Activated CD4-positive, alpha-beta T cell treated with anti-CD3 and anti-CD28 coated beads, Interleukin-2, amount 10 ng/mL, durations not matched to agents 24 days and 14 days (primary cell): ENCODE data around the gene CFAP251. TPM values are rescaled to one million over a fixed set of nuclear protein-coding genes. Genes with fewer than 3 reads are reported as not detected.

Source experiments
- DNase-seq: peaks from one replicate; pipeline ENCODE4 v3.0.0; 2022
- H3K27ac Mint-ChIP-seq: one replicate; pipeline ENCODE4 v1.8.0; 2022; ENCODE audit warnings: mild to moderate bottlenecking, mixed read lengths
- H3K27me3 Mint-ChIP-seq: one replicate; pipeline ENCODE4 v1.8.0; 2022; ENCODE audit warnings: mixed read lengths
- H3K36me3 Mint-ChIP-seq: one replicate; pipeline ENCODE4 v1.8.0; 2022; ENCODE audit warnings: low read depth, mild to moderate bottlenecking, mixed read lengths
- H3K4me1 Mint-ChIP-seq: one replicate; pipeline ENCODE4 v1.8.0; 2021; ENCODE audit warnings: mixed read lengths
- H3K4me3 Mint-ChIP-seq: one replicate; pipeline ENCODE4 v1.8.0; 2022; ENCODE audit warnings: mild to moderate bottlenecking, moderate library complexity, mixed read lengths
- H3K9me3 Mint-ChIP-seq: one replicate; pipeline ENCODE4 v1.8.0; 2021; ENCODE audit warnings: mixed read lengths
- intact Hi-C: fragments of 100-400 bp; cut with micrococcal nuclease; formaldehyde crosslinking; loops from one replicate; pipeline ENCODE4 v1.15.1; 2023
- total RNA-seq: library from RNA; stranded (reverse); gene quantifications from 2 replicates; pipeline ENCODE4 v1.2.3, GENCODE V29; 2022

Gene CFAP251
- total RNA-seq, 1 donor from 2014 or later = 1.1 TPM

DNA sequence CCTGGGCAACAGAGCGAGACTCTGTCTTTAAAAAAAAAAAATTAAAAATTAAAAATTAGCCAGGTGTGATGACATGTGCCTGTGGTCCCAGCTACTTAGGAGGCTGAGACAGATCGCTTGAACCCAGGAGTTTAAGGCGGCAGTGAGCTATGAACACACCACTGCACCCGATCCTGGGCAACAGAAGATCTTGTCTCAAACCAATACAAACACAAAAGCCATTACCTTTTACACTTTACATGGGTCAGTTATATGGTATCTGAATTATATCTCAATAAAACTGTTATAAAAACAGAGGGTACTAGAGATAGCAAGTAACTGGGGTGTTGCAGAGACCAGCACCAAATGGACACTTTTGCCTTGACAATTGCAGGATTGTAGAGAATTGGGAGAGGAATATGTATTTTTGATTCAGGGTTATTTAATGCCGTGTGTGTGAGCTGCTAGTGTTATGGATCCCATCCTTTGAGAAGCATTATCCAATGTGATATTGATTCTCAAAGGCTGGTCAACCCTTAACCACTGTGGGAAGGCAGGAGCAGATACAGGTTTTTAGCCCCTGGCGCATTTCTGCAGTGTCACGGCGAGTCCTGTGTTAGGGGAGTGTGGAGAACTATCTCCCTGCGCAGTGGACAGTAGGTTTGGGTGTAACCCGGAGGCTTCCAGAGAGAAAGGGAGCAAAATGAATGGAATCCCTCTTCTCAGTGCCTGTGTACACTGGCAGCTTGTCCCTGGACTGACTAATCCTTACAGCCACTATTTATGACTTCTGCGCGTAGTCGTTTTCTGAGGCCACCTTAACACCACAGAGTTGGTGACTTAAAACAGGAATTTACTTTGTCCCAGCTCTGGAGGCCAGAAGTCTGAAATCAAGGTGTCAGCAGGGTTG is 25.5 kb upstream of the CFAP251 start:
- H3K27ac Mint-ChIP-seq = peak overlapping the region; percentile 84
- H3K9me3 Mint-ChIP-seq = no peaks in the 10 kb centered on the region
- H3K4me1 Mint-ChIP-seq = peaks cover 42% of the 10 kb centered on the region
- intact Hi-C loops = no loop called here
- no peaks in the 10 kb centered on the region for H3K27me3 Mint-ChIP-seq
- H3K36me3 Mint-ChIP-seq = peaks cover 33% of the 10 kb centered on the region
- no peak overlapping the region for H3K4me3 Mint-ChIP-seq
- DNase-seq = no peak

DNA sequence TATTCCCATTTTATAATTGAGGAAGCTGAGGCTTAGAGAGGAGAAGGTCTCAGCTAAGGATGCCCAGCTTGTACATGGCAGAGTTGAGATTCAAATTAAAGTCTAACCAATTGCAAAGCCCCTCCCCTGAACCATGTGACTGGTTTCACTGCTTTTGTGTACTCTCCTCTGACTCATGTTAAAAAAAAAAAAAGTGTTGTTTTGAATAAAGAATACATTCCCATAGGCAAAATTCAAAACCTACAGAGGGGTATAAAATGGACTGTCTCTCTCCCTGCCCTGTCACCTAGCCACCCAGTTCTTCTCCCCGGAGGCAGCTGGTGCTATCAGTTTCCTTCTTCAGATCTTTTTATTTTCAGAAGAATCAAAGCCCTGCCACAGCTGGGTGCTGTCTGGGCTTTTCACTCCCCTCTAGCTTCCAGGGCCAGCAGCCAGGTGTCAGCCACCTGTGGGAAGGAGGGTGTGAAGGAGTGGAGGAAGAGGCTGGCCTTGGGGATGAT is 24.4 kb upstream of the CFAP251 start:
- peak; percentile 73 for DNase-seq
- peak overlapping the region; percentile 84 for H3K27ac Mint-ChIP-seq
- no peaks in the 10 kb centered on the region for H3K27me3 Mint-ChIP-seq
- H3K36me3 Mint-ChIP-seq = peaks cover 36% of the 10 kb centered on the region
- peak overlapping the region; percentile 63 for H3K4me3 Mint-ChIP-seq
- peaks cover 35% of the 10 kb centered on the region for H3K4me1 Mint-ChIP-seq
- intact Hi-C loops = no loop called here
- H3K9me3 Mint-ChIP-seq = no peaks in the 10 kb centered on the region

DNA sequence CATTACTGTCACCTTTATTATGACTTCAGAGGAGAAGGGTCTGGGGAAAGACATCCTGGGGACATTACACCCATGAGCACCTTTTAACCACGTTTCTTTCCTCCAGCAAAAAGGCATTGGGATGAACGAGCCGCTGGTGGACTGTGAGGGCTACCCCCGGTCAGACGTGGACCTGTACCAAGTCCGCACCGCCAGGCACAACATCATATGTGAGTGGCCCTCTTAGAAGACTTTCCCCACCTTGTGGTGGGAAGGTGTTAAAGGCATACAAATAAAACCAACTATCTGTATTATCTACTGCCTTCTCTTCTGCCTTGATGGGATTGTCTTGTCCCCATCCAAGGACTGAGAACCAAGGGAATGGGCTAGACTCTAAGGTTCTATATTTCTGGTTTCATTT is 23.8 kb upstream of the CFAP251 start:
- peaks cover 41% of the 10 kb centered on the region for H3K36me3 Mint-ChIP-seq
- no peak overlapping the region for H3K27ac Mint-ChIP-seq
- peaks cover 30% of the 10 kb centered on the region for H3K4me1 Mint-ChIP-seq
- H3K27me3 Mint-ChIP-seq = no peaks in the 10 kb centered on the region
- DNase-seq = peak; percentile 64
- no peaks in the 10 kb centered on the region for H3K9me3 Mint-ChIP-seq
- no peak overlapping the region for H3K4me3 Mint-ChIP-seq
- intact Hi-C loops = no loop called here

DNA sequence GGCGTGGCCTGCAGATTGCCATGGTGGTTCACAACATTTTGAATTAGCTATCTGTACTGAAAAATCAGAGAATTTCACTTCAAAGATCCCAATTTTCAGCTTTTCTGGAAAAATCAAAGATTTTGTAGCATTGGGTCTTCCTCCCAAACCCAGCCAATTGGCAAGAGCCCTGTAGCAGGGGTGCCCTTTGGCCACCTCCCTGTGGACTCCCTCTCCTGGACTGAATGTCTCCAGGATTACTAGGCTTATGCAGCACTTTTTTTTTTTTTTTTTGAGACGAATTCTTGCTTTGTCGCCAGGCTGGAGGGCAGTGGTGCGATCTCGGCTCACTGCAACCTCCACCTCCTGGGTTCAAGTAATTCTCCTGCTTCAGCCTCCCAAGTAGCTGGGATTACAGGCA is 20.1 kb upstream of the CFAP251 start:
- H3K9me3 Mint-ChIP-seq = no peaks in the 10 kb centered on the region
- no peaks in the 10 kb centered on the region for H3K27me3 Mint-ChIP-seq
- H3K27ac Mint-ChIP-seq = no peak overlapping the region
- H3K4me1 Mint-ChIP-seq = peaks cover 16% of the 10 kb centered on the region
- H3K4me3 Mint-ChIP-seq = no peak overlapping the region
- H3K36me3 Mint-ChIP-seq = peaks cover 54% of the 10 kb centered on the region
- intact Hi-C loops = no loop called here
- no peak for DNase-seq

DNA sequence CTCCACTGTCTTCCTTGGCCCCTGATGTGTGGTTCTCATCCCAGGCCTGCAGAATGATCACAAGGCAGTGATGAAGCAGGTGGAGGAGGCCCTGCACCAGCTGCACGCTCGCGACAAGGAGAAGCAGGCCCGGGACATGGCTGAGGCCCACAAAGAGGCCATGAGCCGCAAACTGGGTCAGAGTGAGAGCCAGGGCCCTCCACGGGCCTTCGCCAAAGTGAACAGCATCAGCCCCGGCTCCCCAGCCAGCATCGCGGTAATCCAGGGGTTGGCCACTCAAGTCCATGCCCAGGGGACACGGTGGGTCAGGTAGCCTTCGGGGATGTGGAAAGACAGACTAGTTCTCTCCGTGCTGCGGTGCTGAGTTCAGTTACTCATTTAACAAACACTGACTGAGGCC is 18.8 kb upstream of the CFAP251 start:
- H3K27me3 Mint-ChIP-seq = no peaks in the 10 kb centered on the region
- peaks cover 49% of the 10 kb centered on the region for H3K36me3 Mint-ChIP-seq
- intact Hi-C loops = no loop called here
- H3K4me1 Mint-ChIP-seq = peaks cover 5% of the 10 kb centered on the region
- no peak overlapping the region for H3K27ac Mint-ChIP-seq
- no peak overlapping the region for H3K4me3 Mint-ChIP-seq
- no peak for DNase-seq
- H3K9me3 Mint-ChIP-seq = no peaks in the 10 kb centered on the region

DNA sequence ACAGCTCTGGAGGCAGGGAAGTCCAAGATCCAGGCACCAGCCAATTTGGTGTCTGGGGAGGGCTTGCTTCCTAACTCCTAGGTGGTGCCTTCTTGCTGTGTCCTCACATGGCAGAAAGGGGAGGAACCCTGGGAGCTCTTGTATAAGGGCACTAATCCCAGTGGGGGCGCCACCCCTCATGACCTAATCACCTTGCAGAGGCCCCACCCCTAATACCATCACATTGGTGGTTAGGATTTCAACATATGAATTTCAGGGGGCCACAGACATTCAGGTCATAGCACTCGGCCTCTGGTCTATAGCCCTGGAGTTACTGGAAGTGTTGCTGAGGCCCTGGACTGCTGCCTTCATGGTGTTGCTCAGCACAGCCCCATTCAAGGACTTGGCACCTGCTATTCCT is 15.2 kb upstream of the CFAP251 start:
- no peaks in the 10 kb centered on the region for H3K4me1 Mint-ChIP-seq
- H3K4me3 Mint-ChIP-seq = no peak overlapping the region
- DNase-seq = no peak
- H3K36me3 Mint-ChIP-seq = peaks cover 46% of the 10 kb centered on the region
- no peak overlapping the region for H3K27ac Mint-ChIP-seq
- no peaks in the 10 kb centered on the region for H3K9me3 Mint-ChIP-seq
- intact Hi-C loops = no loop called here
- H3K27me3 Mint-ChIP-seq = no peaks in the 10 kb centered on the region

DNA sequence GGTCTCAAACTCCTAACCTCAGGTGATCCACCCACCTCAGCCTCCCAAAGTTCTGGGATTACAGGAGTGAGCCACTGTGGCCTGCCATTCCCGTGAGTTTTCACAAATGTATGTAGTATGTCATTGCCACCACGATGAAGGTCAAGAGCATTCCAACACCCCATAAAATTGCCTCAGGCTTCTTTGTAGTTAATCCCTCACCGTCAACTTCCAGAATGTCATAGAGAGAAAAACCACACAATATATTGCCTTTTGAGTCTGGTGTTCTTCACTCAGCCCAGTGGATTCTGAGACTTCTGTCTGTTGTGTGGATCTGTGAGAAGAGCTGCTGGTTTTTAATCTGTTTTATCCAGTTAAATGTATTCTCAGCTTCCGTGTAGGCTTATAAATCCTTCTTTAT is 12.6 kb upstream of the CFAP251 start:
- intact Hi-C loops = no loop called here
- no peaks in the 10 kb centered on the region for H3K9me3 Mint-ChIP-seq
- no peaks in the 10 kb centered on the region for H3K27me3 Mint-ChIP-seq
- no peak overlapping the region for H3K27ac Mint-ChIP-seq
- peaks cover 8% of the 10 kb centered on the region for H3K4me1 Mint-ChIP-seq
- DNase-seq = no peak
- H3K36me3 Mint-ChIP-seq = peaks cover 51% of the 10 kb centered on the region
- no peak overlapping the region for H3K4me3 Mint-ChIP-seq

DNA sequence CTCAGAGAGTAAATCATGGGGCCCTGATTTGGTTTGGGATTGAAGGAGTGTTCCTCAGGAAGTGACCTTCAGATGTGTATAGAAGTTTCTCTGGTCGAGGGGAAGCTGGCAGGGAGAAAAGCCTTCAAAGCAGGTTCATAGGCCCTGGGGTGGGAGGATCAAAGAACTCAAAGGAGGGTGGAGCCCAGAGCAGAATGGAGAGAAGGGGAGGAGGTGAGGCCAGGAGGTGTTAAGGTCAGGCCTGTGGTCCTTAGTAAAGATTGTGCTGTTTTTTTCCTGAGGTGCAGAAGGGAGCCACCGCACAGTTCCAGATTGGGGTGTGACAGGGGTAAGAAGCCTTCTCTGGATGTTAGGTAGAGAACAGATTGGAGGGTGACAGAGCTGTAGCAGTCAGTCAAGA is 9.7 kb upstream of the CFAP251 start:
- intact Hi-C loops = no loop called here
- Mint-ChIP-seq H3K4me1 (peaks cover 12% of the 10 kb centered on the region), H3K9me3 (no peaks in the 10 kb centered on the region), H3K27me3 (no peaks in the 10 kb centered on the region), H3K27ac (peak overlapping the region; percentile 9), H3K36me3 (peaks cover 42% of the 10 kb centered on the region), H3K4me3 (no peak overlapping the region)
- no peak for DNase-seq

DNA sequence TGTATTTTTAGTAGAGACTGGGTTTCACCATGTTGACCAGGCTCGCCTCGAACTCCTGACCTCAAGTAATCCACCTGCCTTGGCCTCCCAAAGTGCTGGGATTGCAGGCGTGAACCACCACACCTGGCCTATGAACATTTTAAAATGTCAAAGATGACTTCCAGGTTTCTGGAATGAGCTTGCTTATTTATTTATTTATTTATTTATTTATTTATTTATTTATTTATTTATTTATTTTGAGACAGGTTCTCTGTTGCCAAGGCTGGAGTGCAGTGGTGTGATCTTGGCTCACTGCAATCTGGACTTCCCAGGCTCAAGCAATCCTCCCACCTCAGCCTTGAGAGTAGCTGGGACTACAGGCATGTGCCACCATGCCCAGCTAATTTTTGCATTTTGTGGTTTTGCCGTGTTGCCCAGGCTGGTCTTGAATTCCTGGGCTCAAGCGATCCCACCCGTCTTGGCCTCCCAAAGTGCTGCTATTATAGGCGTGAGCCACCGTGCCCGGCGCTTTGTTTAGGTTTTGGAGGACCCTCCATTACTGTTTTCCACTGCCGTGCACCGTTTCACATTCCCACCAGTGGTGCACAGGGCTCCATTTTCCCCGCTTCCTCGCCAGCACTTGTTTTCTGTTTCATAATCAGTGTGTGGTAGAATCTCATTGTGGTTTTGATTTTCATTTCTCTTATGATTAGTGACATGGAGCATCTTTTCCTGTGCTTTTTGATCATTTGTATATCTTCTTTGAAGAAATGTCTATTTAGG is 6.4 kb upstream of the CFAP251 start:
- Mint-ChIP-seq H3K27me3 (no peaks in the 10 kb centered on the region), H3K4me3 (no peak overlapping the region), H3K9me3 (no peaks in the 10 kb centered on the region), H3K27ac (peak overlapping the region; percentile 6), H3K36me3 (peaks cover 42% of the 10 kb centered on the region), H3K4me1 (peaks cover 14% of the 10 kb centered on the region)
- intact Hi-C loops = no loop called here
- no peak for DNase-seq

DNA sequence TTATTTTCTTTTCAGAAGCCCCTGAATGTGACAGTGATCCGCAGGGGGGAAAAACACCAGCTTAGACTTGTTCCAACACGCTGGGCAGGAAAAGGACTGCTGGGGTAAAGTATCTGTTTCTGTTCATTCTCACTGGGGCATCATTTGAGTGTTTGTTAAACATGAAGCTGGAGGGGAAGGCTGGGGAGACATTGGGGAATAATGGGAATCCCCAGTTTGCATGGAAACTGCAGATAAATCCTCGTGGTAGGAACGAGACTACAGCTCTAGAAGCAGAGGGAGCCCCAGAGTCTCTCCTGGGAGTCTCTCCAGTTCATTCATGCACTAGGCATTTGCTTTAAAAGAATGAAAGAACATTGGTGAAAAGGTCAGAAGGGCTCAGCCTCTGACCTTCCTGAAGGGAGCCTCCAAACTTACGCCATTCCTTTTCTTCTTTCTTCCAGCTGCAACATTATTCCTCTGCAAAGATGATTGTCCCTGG is 2.5 kb upstream of the CFAP251 start:
- peaks cover 30% of the 10 kb centered on the region for H3K36me3 Mint-ChIP-seq
- no peak for DNase-seq
- no peak overlapping the region for H3K27ac Mint-ChIP-seq
- intact Hi-C loops = loop anchor here (5.0 kb wide), 1 partner anchor 106 kb away; the partner anchor contains the start of gene BCL7A
- no peaks in the 10 kb centered on the region for H3K27me3 Mint-ChIP-seq
- no peaks in the 10 kb centered on the region for H3K9me3 Mint-ChIP-seq
- H3K4me3 Mint-ChIP-seq = no peak overlapping the region
- peaks cover 20% of the 10 kb centered on the region for H3K4me1 Mint-ChIP-seq

DNA sequence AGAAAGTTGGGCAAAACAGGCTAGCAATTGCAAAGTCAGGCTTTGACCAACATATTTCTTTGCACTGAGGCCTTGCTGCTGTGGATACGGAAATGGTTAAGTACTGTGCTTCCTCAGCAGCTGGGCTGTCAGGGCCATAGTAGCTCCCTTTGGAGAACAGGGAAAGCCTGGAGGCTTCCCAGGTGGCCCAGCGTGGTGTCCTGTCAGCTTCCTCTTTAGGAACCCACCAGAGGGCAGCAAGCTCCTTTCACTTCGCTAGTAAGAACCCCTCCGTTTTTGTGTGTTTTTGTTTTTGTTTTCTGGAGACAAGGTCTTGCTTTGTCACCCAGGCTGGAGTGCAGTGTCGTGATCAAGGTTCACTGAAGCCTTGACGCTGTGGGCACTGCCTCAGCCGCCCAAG is 1.7 kb upstream of the CFAP251 start:
- no peaks in the 10 kb centered on the region for H3K9me3 Mint-ChIP-seq
- no peak overlapping the region for H3K4me3 Mint-ChIP-seq

DNA sequence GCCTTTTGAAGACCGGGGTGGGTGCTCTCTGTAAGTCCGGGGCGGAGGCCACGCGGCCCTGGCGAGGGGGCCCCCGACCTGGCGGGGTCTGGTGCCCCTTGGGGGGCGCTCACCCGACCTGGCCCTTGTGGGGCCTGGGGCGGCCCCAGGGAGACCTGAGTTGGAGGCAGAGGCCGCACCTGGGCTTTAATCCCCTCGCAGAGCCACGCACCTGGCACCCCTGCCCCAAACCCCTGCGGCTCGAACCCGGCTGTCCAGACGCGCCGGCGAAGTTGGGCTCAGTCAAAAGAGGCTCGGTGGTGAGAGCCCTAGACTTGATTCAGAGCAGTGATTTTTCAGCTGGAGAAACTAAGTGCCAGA is 267 bp downstream of the CFAP251 start:
- Mint-ChIP-seq H3K4me3 (peak overlapping the region; percentile 81), H3K9me3 (no peaks in the 10 kb centered on the region), H3K4me1 (peaks cover 16% of the 10 kb centered on the region), H3K27ac (no peak overlapping the region), H3K27me3 (no peaks in the 10 kb centered on the region), H3K36me3 (peaks cover 19% of the 10 kb centered on the region)
- no peak for DNase-seq
- intact Hi-C loops = loop anchor here (2.0 to 5.0 kb wide), 2 partner anchors 30 to 104 kb away; partner anchors contain the start of genes BCL7A and PSMD9

More for the DNA sequence above, 1.7 kb upstream of the CFAP251 start:
- Mint-ChIP-seq H3K27me3 (no peaks in the 10 kb centered on the region), H3K36me3 (peaks cover 25% of the 10 kb centered on the region), H3K4me1 (peaks cover 20% of the 10 kb centered on the region), H3K27ac (peak overlapping the region; percentile 35)
- DNase-seq = peak; percentile 62
- intact Hi-C loops = loop anchor here (5.0 kb wide), 1 partner anchor 106 kb away; the partner anchor contains the start of gene BCL7A

DNA sequence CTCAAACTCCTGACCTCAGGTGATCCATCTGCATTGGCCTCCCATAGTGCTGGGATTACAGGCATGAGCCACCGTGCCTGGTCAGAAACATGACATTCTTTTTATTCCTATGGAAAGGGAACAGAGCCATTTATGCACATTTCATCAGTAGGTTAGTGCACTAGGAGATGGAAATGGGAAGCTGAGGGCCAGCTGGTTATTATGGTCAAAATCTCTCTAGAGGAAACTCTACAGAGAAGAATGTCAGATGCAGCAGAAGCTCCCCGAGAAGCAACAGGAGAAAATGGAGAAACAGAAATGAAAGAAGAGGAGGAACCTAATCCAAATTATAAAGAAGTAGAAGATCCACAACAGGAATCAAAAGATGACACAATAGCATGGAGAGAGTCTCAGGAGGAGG is 2.7 kb downstream of the CFAP251 start:
- Mint-ChIP-seq H3K9me3 (no peaks in the 10 kb centered on the region), H3K36me3 (peaks cover 13% of the 10 kb centered on the region), H3K4me1 (peaks cover 16% of the 10 kb centered on the region), H3K4me3 (no peak overlapping the region), H3K27ac (no peak overlapping the region), H3K27me3 (no peaks in the 10 kb centered on the region)
- no peak for DNase-seq
- intact Hi-C loops = no loop called here

DNA sequence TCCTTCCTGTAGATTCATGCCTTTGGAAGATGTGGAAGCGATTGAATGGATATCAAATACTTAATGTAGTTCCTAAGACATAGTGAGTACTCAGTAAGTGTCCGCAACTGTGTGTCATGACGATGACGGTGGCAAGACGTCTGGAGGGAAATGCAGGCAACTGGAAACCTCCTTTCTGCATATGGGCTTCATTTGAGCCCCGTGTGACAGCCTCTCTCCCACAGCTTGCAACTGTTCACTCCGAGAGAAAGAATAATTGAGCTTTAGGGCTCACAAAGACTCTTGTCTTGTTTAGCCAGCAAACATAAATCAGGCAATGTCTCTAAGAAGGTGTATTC is 6.9 kb downstream of the CFAP251 start:
- H3K27ac Mint-ChIP-seq = no peak overlapping the region
- intact Hi-C loops = no loop called here
- H3K9me3 Mint-ChIP-seq = no peaks in the 10 kb centered on the region
- H3K36me3 Mint-ChIP-seq = no peaks in the 10 kb centered on the region
- no peak overlapping the region for H3K4me3 Mint-ChIP-seq
- no peaks in the 10 kb centered on the region for H3K27me3 Mint-ChIP-seq
- no peak for DNase-seq
- H3K4me1 Mint-ChIP-seq = no peaks in the 10 kb centered on the region
